ENCODE results near the gene TAPBP. TPM values are rescaled to one million over a fixed set of nuclear protein-coding genes. Genes with fewer than 3 reads are reported as not detected.

TAPBP gene
- total and polyA plus RNA-seq, 9 of the 15 experiments (the other 6 are each of a cell fraction or from before 2014, with no cell fraction given) = 5.6 to 74.0 (median 22.3) TPM

GRCh38 chr6:33272275-33273128 lies 41.4 kb downstream of the TAPBP start (continued):
- TF ChIP-seq NFE2 (IDR thresholded peaks at IDR 0.05; ENCODE audit: low read depth) = no peak
- TF ChIP-seq NCOR1 (IDR thresholded peaks at IDR 0.05) = no peak
- no peak for TF ChIP-seq RBM14 (IDR thresholded peaks at IDR 0.05; ENCODE audit: borderline replicate concordance, insufficient read depth, low read depth, low read length)
- TF ChIP-seq ZZZ3 (IDR thresholded peaks at IDR 0.05) = peak; percentile 86; the same call in 1 of the 2 replicates
- no peak for TF ChIP-seq ZNF707 (CRISPR knock-in tag; conservative IDR thresholded peaks at IDR 0.05)
- TF ChIP-seq CCAR2 (IDR thresholded peaks at IDR 0.05; ENCODE audit: low read depth, low read length) = no peak; the same call in 1 of the 2 replicates
- no peak for TF ChIP-seq RREB1 (CRISPR knock-in tag; IDR thresholded peaks at IDR 0.05)
- no peak for TF ChIP-seq LCOR (CRISPR knock-in tag; IDR thresholded peaks at IDR 0.05)
- 0 out of 2 replicates have a peak, but pooled peaks have one; percentile 1 for TF ChIP-seq PML (IDR thresholded peaks at IDR 0.05; ENCODE audit: low read length)
- TF ChIP-seq, protein P1, sequence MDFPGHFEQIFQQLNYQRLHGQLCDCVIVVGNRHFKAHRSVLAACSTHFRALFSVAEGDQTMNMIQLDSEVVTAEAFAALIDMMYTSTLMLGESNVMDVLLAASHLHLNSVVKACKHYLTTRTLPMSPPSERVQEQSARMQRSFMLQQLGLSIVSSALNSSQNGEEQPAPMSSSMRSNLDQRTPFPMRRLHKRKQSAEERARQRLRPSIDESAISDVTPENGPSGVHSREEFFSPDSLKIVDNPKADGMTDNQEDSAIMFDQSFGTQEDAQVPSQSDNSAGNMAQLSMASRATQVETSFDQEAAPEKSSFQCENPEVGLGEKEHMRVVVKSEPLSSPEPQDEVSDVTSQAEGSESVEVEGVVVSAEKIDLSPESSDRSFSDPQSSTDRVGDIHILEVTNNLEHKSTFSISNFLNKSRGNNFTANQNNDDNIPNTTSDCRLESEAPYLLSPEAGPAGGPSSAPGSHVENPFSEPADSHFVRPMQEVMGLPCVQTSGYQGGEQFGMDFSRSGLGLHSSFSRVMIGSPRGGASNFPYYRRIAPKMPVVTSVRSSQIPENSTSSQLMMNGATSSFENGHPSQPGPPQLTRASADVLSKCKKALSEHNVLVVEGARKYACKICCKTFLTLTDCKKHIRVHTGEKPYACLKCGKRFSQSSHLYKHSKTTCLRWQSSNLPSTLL (IDR thresholded peaks at IDR 0.05) = no peak
- peak in 1 of 2 experiments; percentile 11; a peak in 1 of 4 replicates for TF ChIP-seq NONO (IDR thresholded peaks at IDR 0.05; ENCODE audit: low read depth in 2 of 2, low read length in 1 of 2)
- TF ChIP-seq E4F1 (CRISPR knock-in tag; IDR thresholded peaks at IDR 0.05; ENCODE audit: borderline replicate concordance) = no peak
- TF ChIP-seq HCFC1 (IDR thresholded peaks at IDR 0.05; ENCODE audit: low read depth, low read length) = no peak
- TF ChIP-seq, protein P2, sequence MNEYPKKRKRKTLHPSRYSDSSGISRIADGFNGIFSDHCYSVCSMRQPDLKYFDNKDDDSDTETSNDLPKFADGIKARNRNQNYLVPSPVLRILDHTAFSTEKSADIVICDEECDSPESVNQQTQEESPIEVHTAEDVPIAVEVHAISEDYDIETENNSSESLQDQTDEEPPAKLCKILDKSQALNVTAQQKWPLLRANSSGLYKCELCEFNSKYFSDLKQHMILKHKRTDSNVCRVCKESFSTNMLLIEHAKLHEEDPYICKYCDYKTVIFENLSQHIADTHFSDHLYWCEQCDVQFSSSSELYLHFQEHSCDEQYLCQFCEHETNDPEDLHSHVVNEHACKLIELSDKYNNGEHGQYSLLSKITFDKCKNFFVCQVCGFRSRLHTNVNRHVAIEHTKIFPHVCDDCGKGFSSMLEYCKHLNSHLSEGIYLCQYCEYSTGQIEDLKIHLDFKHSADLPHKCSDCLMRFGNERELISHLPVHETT (CRISPR knock-in tag; conservative IDR thresholded peaks at IDR 0.05 in 1 of 2, IDR thresholded peaks at IDR 0.05 in 1 of 2) = no peak

Measured in K562 (cell line).